Activated CD8-positive, alpha-beta T cell treated with anti-CD3 and anti-CD28 coated beads for 36 hours (primary cell): ENCODE results near the gene NSD1. TPM values are rescaled to one million over a fixed set of nuclear protein-coding genes. Genes with fewer than 3 reads are reported as not detected.

Source experiments
- ATAC-seq: fragments of 200-7000 bp; cut with Tn5 transposase; one replicate; pipeline ENCODE4 v1.10.0; 2021; ENCODE audit warnings: mild to moderate bottlenecking, moderate library complexity
- CTCF ChIA-PET: fragments of 350-600 bp; sonication (Branson Sonifier 250); formaldehyde crosslinking; loops from one replicate; lab custom pipeline; 2021; ENCODE audit warnings: antibody characterized with exemption; lab: Charles Lee
- POLR2A ChIA-PET: fragments of 350-600 bp; sonication (Branson Sonifier 250); formaldehyde crosslinking; loops from one replicate; lab custom pipeline; 2021; ENCODE audit warnings: antibody characterized with exemption; lab: Charles Lee
- DNase-seq: peaks from one replicate; pipeline ENCODE4 v3.0.0-alpha.2; 2020
- H3K27ac Mint-ChIP-seq: one replicate; pipeline ENCODE4 v1.8.0; 2021; ENCODE audit warnings: mild to moderate bottlenecking, mixed read lengths
- H3K27me3 Mint-ChIP-seq: one replicate; pipeline ENCODE4 v1.8.0; 2021; ENCODE audit warnings: mixed read lengths
- H3K36me3 Mint-ChIP-seq: one replicate; pipeline ENCODE4 v1.8.0; 2021; ENCODE audit warnings: low read depth, mixed read lengths
- H3K4me1 Mint-ChIP-seq: one replicate; pipeline ENCODE4 v1.8.0; 2021; ENCODE audit warnings: low read depth, mixed read lengths
- H3K4me3 Mint-ChIP-seq: one replicate; pipeline ENCODE4 v1.8.0; 2021; ENCODE audit warnings: mild to moderate bottlenecking, moderate library complexity, mixed read lengths
- H3K9me3 Mint-ChIP-seq: one replicate; pipeline ENCODE4 v1.8.0; 2021; ENCODE audit warnings: mixed read lengths
- intact Hi-C: fragments of 100-400 bp; cut with micrococcal nuclease; formaldehyde crosslinking; loops from one replicate; pipeline ENCODE4 v1.10.0; 2022
- total RNA-seq, 2 experiments: library from RNA; stranded (reverse); gene quantifications; one replicate each; pipeline ENCODE4 v1.2.3, GENCODE V29; 2021
- TF ChIP-seq, protein P1 (sequence below): fragments of 200-600 bp; IDR thresholded peaks from one replicate; pipeline ENCODE4 v1.8.0; 2022; ENCODE audit warnings: antibody characterized with exemption, mild to moderate bottlenecking

NSD1 gene
- total RNA-seq, 2 experiments from 2014 or later: 60.1 to 64.8 TPM

- H3K36me3 Mint-ChIP-seq: no peaks in the 10 kb centered on the region
- intact Hi-C loops: no loop called here
- no peaks in the 10 kb centered on the region for H3K9me3 Mint-ChIP-seq
- ChIA-PET CTCF (interaction anchor here (0.7 to 3.3 kb wide), 6 partner anchors 9 to 329 kb away, joined by 3 to 44 read pairs (median 4); no protein-coding TSS in a partner anchor), POLR2A (no interaction called here)
- H3K4me1 Mint-ChIP-seq: peaks cover 3% of the 10 kb centered on the region
- H3K27ac Mint-ChIP-seq: no peak overlapping the region
- peaks cover 14% of the 10 kb centered on the region for H3K27me3 Mint-ChIP-seq
- ATAC-seq (no peak), DNase-seq (no peak)
- TF ChIP-seq, protein P1, sequence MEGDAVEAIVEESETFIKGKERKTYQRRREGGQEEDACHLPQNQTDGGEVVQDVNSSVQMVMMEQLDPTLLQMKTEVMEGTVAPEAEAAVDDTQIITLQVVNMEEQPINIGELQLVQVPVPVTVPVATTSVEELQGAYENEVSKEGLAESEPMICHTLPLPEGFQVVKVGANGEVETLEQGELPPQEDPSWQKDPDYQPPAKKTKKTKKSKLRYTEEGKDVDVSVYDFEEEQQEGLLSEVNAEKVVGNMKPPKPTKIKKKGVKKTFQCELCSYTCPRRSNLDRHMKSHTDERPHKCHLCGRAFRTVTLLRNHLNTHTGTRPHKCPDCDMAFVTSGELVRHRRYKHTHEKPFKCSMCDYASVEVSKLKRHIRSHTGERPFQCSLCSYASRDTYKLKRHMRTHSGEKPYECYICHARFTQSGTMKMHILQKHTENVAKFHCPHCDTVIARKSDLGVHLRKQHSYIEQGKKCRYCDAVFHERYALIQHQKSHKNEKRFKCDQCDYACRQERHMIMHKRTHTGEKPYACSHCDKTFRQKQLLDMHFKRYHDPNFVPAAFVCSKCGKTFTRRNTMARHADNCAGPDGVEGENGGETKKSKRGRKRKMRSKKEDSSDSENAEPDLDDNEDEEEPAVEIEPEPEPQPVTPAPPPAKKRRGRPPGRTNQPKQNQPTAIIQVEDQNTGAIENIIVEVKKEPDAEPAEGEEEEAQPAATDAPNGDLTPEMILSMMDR: no peak
- H3K4me3 Mint-ChIP-seq: no peak overlapping the region
Observed at GRCh38 chr5:177087398-177088005, 46.1 kb upstream of the NSD1 start.

DNA sequence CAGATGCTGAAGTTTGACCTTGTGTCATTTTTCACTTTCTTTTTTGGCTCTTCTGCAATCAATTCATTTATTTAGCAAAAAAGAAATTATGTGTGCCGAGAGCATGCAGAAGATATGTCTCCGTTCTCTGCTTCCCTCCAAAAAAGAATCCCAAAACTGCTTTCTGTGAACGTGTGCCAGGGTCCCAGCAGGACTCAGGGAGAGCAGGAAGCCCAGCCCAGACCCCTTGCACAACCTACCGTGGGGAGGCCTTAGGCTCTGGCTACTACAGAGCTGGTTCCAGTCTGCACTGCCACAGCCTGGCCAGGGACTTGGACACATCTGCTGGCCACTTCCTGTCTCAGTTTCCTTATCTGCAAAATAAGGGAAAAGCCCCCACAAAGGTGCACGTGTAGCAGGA is 44.4 kb upstream of the NSD1 start:
- Mint-ChIP-seq H3K27me3 (peaks cover 12% of the 10 kb centered on the region), H3K4me3 (no peak overlapping the region), H3K4me1 (peaks cover 3% of the 10 kb centered on the region), H3K9me3 (no peaks in the 10 kb centered on the region), H3K27ac (no peak overlapping the region), H3K36me3 (no peaks in the 10 kb centered on the region)
- intact Hi-C loops: no loop called here
- TF ChIP-seq, protein P1: no peak
- CTCF ChIA-PET: interaction anchor here (1.1 to 1.3 kb wide), 2 partner anchors 17 to 19 kb away, joined by 3 to 4 read pairs; no protein-coding TSS in a partner anchor
- ATAC-seq (no peak), DNase-seq (no peak)
- POLR2A ChIA-PET: no interaction called here

GRCh38 chr5:177089825-177090641 is 43.5 kb upstream of the NSD1 start:
- TF ChIP-seq, protein P1: no peak
- Mint-ChIP-seq H3K36me3 (no peaks in the 10 kb centered on the region), H3K27me3 (peaks cover 12% of the 10 kb centered on the region), H3K4me1 (peaks cover 3% of the 10 kb centered on the region), H3K4me3 (no peak overlapping the region), H3K9me3 (no peaks in the 10 kb centered on the region), H3K27ac (no peak overlapping the region)
- intact Hi-C loops: no loop called here
- DNase-seq: no peak
- POLR2A ChIA-PET: interaction anchor here (0.6 kb wide), 1 partner anchor 84 kb away, joined by 5 read pairs; no protein-coding TSS in a partner anchor
- CTCF ChIA-PET: interaction anchor here (1.1 to 1.3 kb wide), 2 partner anchors 17 to 20 kb away, joined by 3 to 4 read pairs; no protein-coding TSS in a partner anchor
- no peak for ATAC-seq

GRCh38 chr5:177090813-177091212 is 42.8 kb upstream of the NSD1 start:
- H3K27me3 Mint-ChIP-seq: peaks cover 12% of the 10 kb centered on the region
- H3K9me3 Mint-ChIP-seq: no peaks in the 10 kb centered on the region
- TF ChIP-seq, protein P1: no peak
- no peak overlapping the region for H3K4me3 Mint-ChIP-seq
- peaks cover 3% of the 10 kb centered on the region for H3K4me1 Mint-ChIP-seq
- no peak overlapping the region for H3K27ac Mint-ChIP-seq
- intact Hi-C loops: no loop called here
- POLR2A ChIA-PET: no interaction called here
- CTCF ChIA-PET: no interaction called here
- H3K36me3 Mint-ChIP-seq: no peaks in the 10 kb centered on the region
- ATAC-seq (no peak), DNase-seq (no peak)

DNA sequence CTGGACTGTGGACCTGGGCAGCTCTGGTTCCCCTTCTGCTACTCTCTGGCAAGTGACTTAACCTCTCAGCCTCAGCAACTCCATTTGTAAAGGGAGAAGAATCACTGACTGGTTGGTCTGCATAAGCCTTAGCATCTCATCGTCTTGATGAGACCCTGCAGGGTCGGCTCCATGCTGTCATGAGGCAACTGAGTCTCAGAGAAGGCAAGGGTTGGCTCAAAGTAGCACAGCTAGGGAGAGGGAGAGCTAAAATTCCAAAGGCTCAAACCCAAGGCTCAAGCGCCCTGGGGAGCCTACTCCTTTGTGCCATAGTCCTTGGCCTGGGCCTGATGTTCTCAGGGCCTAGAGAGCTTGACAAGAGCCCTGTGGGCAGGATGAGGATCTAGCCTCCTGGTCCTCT is 42.3 kb upstream of the NSD1 start:
- Mint-ChIP-seq H3K4me3 (no peak overlapping the region), H3K27ac (no peak overlapping the region), H3K4me1 (peaks cover 1% of the 10 kb centered on the region), H3K9me3 (no peaks in the 10 kb centered on the region), H3K27me3 (peaks cover 12% of the 10 kb centered on the region), H3K36me3 (no peaks in the 10 kb centered on the region)
- DNase-seq (no peak), ATAC-seq (no peak)
- intact Hi-C loops: no loop called here
- CTCF ChIA-PET: no interaction called here
- TF ChIP-seq, protein P1: no peak
- POLR2A ChIA-PET: no interaction called here
